ENCODE results near the gene LPAR2.

The LPAR2 gene

GRCh38 chr19:19597809-19598306 is 30.2 kb downstream of the LPAR2 start:
- no peak for DNase-seq (ENCODE audit: low read depth)

DNA sequence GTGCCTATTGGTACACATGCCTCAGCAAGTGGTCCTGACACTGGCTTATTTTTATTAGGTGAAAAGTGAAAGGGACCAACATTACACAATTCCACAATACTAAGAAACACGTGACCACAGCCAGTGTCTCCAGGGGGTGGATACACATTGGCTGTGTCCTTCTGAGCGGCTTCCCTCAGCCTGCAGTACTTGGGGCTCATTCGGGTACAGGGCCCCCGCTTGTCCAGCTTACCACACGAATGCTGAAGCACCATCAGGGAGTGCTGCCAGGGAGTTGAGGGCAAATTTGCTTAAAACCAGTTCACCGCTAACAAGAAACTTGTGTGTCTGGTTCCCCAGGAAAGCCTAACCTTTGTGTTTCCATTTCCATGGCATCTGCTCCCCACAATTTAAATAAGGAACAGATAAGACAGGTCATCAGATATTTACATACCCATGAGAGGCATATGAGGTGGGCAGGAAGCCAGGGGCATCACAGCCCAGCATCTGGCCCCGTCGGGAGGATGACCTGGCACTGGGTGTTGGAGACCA is 32.8 kb downstream of the LPAR2 start:
- DNase-seq (ENCODE audit: low read depth): peak; percentile 19

GRCh38 chr19:19594381-19594780 is 33.6 kb downstream of the LPAR2 start:
- no peak for DNase-seq (ENCODE audit: low read depth)

GRCh38 chr19:19592690-19593089 is 35.3 kb downstream of the LPAR2 start:
- DNase-seq (ENCODE audit: low read depth): no peak

GRCh38 chr19:19591133-19591825 is 36.7 kb downstream of the LPAR2 start:
- DNase-seq (ENCODE audit: low read depth): peak; percentile 89

GRCh38 chr19:19588546-19588945 is 39.5 kb downstream of the LPAR2 start:
- DNase-seq (ENCODE audit: low read depth): no peak

- no peak for DNase-seq (ENCODE audit: low read depth)
Measured at GRCh38 chr19:19587771-19588170, 40.2 kb downstream of the LPAR2 start.

- DNase-seq (ENCODE audit: low read depth): no peak
Measured at GRCh38 chr19:19584356-19584755, 43.7 kb downstream of the LPAR2 start.

DNA sequence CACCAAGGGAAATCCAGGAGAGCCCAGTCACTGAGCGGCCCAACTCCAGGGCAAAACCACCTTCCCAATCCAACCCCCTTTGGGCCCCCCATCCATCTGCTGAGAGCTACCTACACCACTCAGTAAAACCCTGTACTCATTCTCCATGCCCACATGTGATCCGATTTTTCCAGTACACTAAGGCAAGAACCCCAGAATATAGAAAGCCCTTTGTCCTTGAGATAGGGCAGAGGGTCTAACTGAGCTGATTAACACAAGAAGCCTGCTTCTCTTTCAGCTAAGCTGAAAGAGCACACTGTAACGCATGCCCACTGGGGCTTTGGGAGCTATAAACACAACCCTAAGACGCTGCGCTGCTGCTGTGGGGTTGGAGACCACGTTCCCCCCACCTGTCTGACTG is 45.5 kb downstream of the LPAR2 start:
- DNase-seq (ENCODE audit: low read depth): no peak

DNA sequence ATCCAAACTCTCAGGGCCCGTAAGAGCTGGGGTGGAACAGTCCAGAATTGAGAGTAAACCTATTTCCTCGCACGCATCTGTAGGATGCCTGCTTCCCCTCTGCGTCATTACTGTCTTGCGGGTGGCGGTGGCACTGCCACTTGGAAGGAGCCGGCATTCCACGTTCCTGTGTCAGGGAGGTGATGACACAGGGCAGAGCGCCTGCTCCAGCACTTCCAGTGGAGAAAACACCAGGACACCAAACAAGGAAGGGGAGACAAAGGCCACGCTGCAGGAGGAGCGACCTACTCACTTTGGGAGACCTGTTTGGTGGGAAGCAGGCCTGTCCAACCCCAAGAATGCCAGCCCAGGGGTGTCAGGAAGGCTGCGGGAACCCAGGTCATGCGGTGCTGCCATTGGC is 46.6 kb downstream of the LPAR2 start:
- no peak for DNase-seq (ENCODE audit: low read depth)

DNA sequence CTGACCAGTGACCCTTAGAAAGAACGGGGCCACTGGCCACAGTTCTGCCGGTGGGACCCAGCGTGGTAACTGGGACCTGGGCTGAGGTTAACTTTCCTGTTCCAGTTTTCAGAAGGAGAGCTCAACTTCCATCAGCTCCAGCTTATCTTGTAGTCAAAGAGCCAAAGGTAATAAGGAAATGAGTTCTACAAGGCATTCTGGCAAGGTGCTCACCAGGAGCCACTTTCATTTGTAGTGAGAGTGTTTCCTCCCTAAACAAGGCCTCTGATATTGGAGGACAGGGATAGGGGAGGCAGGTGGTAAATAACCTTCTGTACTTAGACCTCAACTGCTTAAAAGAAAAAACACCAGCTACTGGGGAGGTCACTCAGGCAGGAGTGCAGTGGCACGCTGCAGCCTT is 47.6 kb downstream of the LPAR2 start:
- no peak for DNase-seq (ENCODE audit: low read depth)

- no peak for DNase-seq (ENCODE audit: low read depth)
Measured at GRCh38 chr19:19579533-19580361, 48.3 kb downstream of the LPAR2 start.

DNA sequence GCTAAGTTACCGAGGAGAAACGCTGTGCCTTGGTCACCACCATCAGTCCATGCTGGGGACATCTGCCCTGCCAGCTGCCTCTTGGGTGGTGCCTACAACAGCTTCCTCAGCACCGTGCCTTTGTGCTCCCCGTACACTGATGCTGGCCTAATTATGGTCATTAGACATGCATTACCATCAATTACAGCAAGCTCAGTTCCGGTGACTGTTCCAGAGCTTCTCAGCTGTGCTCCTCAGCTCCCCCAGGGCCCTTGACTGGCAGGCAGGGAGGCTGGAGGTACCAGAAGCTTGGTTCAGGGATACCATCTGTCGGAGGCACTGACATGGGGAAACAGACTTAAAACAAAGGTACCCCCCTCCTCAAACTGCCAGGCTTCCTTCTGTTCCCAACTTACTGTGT is 49.8 kb downstream of the LPAR2 start:
- DNase-seq (ENCODE audit: low read depth): no peak

DNA sequence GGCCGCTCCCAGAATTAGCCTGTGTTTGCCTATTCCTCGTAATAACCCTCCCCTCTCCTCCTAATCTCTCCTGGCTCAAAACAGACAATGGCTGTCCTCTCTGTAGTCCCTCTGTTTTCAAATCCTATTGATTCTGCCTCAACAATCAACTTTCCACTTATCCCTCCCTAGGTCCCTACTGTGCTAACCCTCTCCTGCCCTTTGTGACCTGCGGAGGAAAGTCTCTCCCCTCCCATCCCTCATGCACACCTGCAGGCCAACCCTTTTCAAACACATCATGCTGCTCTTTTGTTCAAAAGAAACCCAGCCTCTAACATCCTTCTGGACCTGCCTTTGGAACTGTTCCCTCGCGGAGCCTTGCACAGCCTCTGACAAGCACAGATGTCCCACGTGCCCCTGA is 52.6 kb downstream of the LPAR2 start:
- DNase-seq (ENCODE audit: low read depth): no peak
